Karpas-422 (cell line): ENCODE results near the gene MAPKAP1. TPM values are rescaled to one million over a fixed set of nuclear protein-coding genes. Genes with fewer than 3 reads are reported as not detected.

Experiments
- DNase-seq: peaks from one replicate; pipeline ENCODE4 v3.0.0-alpha.2; 2015
- H2AFZ ChIP-seq: fragments of 200-600 bp; sonication (generic); 2 replicates; pipeline ENCODE4 v1.6.1; 2014; ENCODE audit warnings: antibody characterized with exemption, low read length, mixed read lengths
- H3K27ac ChIP-seq: fragments of 200-600 bp; sonication (generic); 2 replicates; pipeline ENCODE4 v1.5.1; 2014; ENCODE audit warnings: mild to moderate bottlenecking, low read length, moderate library complexity
- H3K27me3 ChIP-seq: fragments of 200-600 bp; sonication (generic); 2 replicates; pipeline ENCODE4 v1.6.1; 2014; ENCODE audit warnings: low read length, mixed read lengths
- H3K36me3 ChIP-seq: fragments of 200-600 bp; sonication (generic); 2 replicates; pipeline ENCODE4 v1.6.1; 2014; ENCODE audit warnings: low read length, mixed read lengths; ENCODE audit not compliant: insufficient read depth
- H3K4me1 ChIP-seq: fragments of 200-600 bp; sonication (generic); 2 replicates; pipeline ENCODE4 v1.6.1; 2014; ENCODE audit warnings: mild to moderate bottlenecking, low read length, mixed read lengths
- H3K4me2 ChIP-seq: fragments of 200-600 bp; sonication (generic); 2 replicates; pipeline ENCODE4 v1.6.1; 2014; ENCODE audit warnings: low read length, low read depth, mild to moderate bottlenecking; ENCODE audit not compliant: poor library complexity, severe bottlenecking
- H3K4me3 ChIP-seq: fragments of 200-600 bp; sonication (generic); 2 replicates; pipeline ENCODE4 v1.5.1; 2014; ENCODE audit warnings: mild to moderate bottlenecking, antibody characterized with exemption, low read length, mixed read lengths
- H3K79me2 ChIP-seq: fragments of 200-600 bp; sonication (generic); 2 replicates; pipeline ENCODE4 v1.6.1; 2014; ENCODE audit warnings: mild to moderate bottlenecking, low read length, mixed read lengths
- H3K9ac ChIP-seq: fragments of 200-600 bp; sonication (generic); 2 replicates; pipeline ENCODE4 v1.6.0; 2014; ENCODE audit warnings: low read length
- H3K9me2 ChIP-seq: fragments of 200-600 bp; sonication (generic), shearing (Covaris generic); replicated peaks from 2 replicates; pipeline ENCODE4 v1.6.0; 2014; ENCODE audit warnings: mild to moderate bottlenecking, low read length, moderate library complexity; ENCODE audit not compliant: insufficient read depth
- H3K9me3 ChIP-seq: fragments of 300-700, 200-600 bp; sonication (generic); 2 replicates; pipeline ENCODE4 v1.6.1; 2014; ENCODE audit warnings: low read length, mixed read lengths
- H4K20me1 ChIP-seq: fragments of 200-600 bp; sonication (generic); 2 replicates; pipeline ENCODE4 v1.6.1; 2014; ENCODE audit warnings: mild to moderate bottlenecking, antibody characterized with exemption, low read length, low read depth; ENCODE audit not compliant: insufficient read depth
- total RNA-seq: library from RNA; depleted of rRNA; stranded (reverse); fragments of >200 nt; shearing (Covaris generic); gene quantifications from 2 replicates; pipeline ENCODE4 v1.2.3, GENCODE V29; 2014; ENCODE audit warnings: low replicate concordance

MAPKAP1 gene
- total RNA-seq, 1 experiment from 2014 or later = 62.8 TPM

DNA sequence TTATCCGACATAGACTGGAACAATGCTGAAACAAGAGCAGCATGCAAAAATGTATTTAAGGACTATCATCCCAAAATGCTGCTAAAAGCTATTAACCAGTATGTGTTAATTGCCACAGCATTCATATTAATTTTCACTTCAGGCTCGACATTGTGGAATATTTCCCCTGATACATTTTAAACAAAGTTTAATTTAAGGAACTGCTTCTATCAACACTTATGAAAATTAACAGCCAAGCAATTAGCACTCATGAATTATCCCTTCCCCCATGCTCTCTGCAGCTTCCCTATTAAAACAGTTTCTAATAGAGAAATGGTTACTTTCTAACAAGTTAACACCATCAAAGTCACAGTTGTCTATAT, 54.8 kb downstream of the MAPKAP1 start:
- peak; percentile 48 for DNase-seq
- H3K36me3 ChIP-seq = peaks cover 10% of the 10 kb centered on the region
- H3K27me3 ChIP-seq = no peaks in the 10 kb centered on the region
- peaks cover 82% of the 10 kb centered on the region for H4K20me1 ChIP-seq
- H3K4me3 ChIP-seq = no peak overlapping the region
- no peak overlapping the region for H2AFZ ChIP-seq
- peaks cover 8% of the 10 kb centered on the region for H3K79me2 ChIP-seq
- H3K27ac ChIP-seq = no peak overlapping the region
- no peaks in the 10 kb centered on the region for H3K9me3 ChIP-seq
- no peak overlapping the region for H3K9ac ChIP-seq
- H3K4me1 ChIP-seq = peaks cover 15% of the 10 kb centered on the region
- no peak overlapping the region for H3K4me2 ChIP-seq
- H3K9me2 ChIP-seq = no peaks in the 10 kb centered on the region

GRCh38 chr9:125651576-125652232, 55.3 kb downstream of the MAPKAP1 start:
- Histone ChIP-seq H2AFZ (no peak overlapping the region), H3K4me3 (no peak overlapping the region), H3K9me3 (no peaks in the 10 kb centered on the region), H3K27me3 (no peaks in the 10 kb centered on the region), H3K36me3 (peaks cover 8% of the 10 kb centered on the region), H4K20me1 (peaks cover 84% of the 10 kb centered on the region), H3K4me1 (peaks cover 20% of the 10 kb centered on the region), H3K9me2 (no peaks in the 10 kb centered on the region), H3K27ac (no peak overlapping the region), H3K4me2 (no peak overlapping the region), H3K9ac (no peak overlapping the region), H3K79me2 (peaks cover 8% of the 10 kb centered on the region)
- no peak for DNase-seq

GRCh38 chr9:125650271-125650737, 56.7 kb downstream of the MAPKAP1 start:
- no peaks in the 10 kb centered on the region for H3K9me2 ChIP-seq
- H3K4me1 ChIP-seq = peaks cover 22% of the 10 kb centered on the region
- no peak overlapping the region for H2AFZ ChIP-seq
- H3K79me2 ChIP-seq = no peaks in the 10 kb centered on the region
- no peaks in the 10 kb centered on the region for H3K9me3 ChIP-seq
- H3K9ac ChIP-seq = no peak overlapping the region
- H3K4me2 ChIP-seq = no peak overlapping the region
- no peaks in the 10 kb centered on the region for H3K27me3 ChIP-seq
- H4K20me1 ChIP-seq = peaks cover 81% of the 10 kb centered on the region
- no peak for DNase-seq
- H3K4me3 ChIP-seq = no peak overlapping the region
- no peak overlapping the region for H3K27ac ChIP-seq
- no peaks in the 10 kb centered on the region for H3K36me3 ChIP-seq

DNA sequence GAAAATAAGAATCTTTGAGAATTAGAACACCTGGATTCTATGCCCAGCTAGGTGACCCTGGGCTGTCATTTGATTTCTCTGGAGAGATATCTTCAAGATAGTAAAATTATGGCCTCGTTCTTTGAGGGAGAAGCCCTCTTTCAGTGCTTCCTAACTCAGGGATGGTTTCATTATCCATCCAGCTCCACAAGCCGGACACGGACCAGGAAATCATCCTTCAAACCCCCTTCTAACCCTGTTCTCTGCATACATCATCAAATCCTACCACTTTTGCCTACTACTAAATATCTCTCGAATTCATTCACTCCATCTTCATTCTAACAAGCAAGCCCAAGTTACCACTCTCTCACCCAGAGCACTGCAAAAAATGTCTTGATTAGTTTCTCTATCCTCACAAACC, 57.2 kb downstream of the MAPKAP1 start:
- Histone ChIP-seq H3K4me1 (peaks cover 22% of the 10 kb centered on the region), H3K27ac (no peak overlapping the region)

GRCh38 chr9:125649315-125649714, 57.7 kb downstream of the MAPKAP1 start:
- H3K9ac ChIP-seq = no peak overlapping the region
- H3K36me3 ChIP-seq = no peaks in the 10 kb centered on the region
- peaks cover 79% of the 10 kb centered on the region for H4K20me1 ChIP-seq
- no peaks in the 10 kb centered on the region for H3K9me2 ChIP-seq
- no peak overlapping the region for H3K4me3 ChIP-seq
- no peak for DNase-seq
- H3K27ac ChIP-seq = no peak overlapping the region
- H3K79me2 ChIP-seq = no peaks in the 10 kb centered on the region
- peaks cover 22% of the 10 kb centered on the region for H3K4me1 ChIP-seq
- H2AFZ ChIP-seq = no peak overlapping the region
- no peaks in the 10 kb centered on the region for H3K27me3 ChIP-seq
- H3K4me2 ChIP-seq = no peak overlapping the region
- no peaks in the 10 kb centered on the region for H3K9me3 ChIP-seq

More for the DNA sequence above, 57.2 kb downstream of the MAPKAP1 start:
- no peak overlapping the region for H2AFZ ChIP-seq
- no peaks in the 10 kb centered on the region for H3K79me2 ChIP-seq
- H3K27me3 ChIP-seq = no peaks in the 10 kb centered on the region
- DNase-seq = no peak
- H3K9ac ChIP-seq = no peak overlapping the region
- H3K9me2 ChIP-seq = no peaks in the 10 kb centered on the region
- no peak overlapping the region for H3K4me3 ChIP-seq
- no peak overlapping the region for H3K4me2 ChIP-seq
- H3K9me3 ChIP-seq = no peaks in the 10 kb centered on the region
- no peaks in the 10 kb centered on the region for H3K36me3 ChIP-seq
- H4K20me1 ChIP-seq = peaks cover 81% of the 10 kb centered on the region

DNA sequence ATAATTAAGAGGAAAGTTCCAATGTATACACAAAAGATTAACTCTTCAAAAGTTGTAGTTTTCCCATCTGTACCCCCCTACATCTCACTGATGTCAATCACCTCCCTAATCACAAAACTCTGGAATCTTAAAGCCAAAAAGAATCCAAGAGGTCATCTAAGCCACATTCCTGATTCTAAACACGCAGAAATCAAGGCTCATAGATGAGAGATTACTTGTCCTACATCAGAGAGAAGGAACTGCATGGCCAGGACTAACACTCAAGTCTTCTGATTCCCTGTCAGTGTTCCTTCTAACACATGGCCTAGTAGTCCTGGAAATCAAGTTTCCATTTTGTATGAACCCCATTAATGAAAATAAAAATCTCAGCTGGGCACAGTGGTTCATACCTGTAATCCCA, 58.7 kb downstream of the MAPKAP1 start:
- H2AFZ ChIP-seq = no peak overlapping the region
- peaks cover 22% of the 10 kb centered on the region for H3K4me1 ChIP-seq
- H3K9me2 ChIP-seq = no peaks in the 10 kb centered on the region
- H3K4me2 ChIP-seq = no peak overlapping the region
- no peak overlapping the region for H3K4me3 ChIP-seq
- H3K79me2 ChIP-seq = no peaks in the 10 kb centered on the region
- H3K27ac ChIP-seq = no peak overlapping the region
- DNase-seq = no peak
- H3K9me3 ChIP-seq = no peaks in the 10 kb centered on the region
- peaks cover 80% of the 10 kb centered on the region for H4K20me1 ChIP-seq
- no peaks in the 10 kb centered on the region for H3K27me3 ChIP-seq
- no peaks in the 10 kb centered on the region for H3K36me3 ChIP-seq
- no peak overlapping the region for H3K9ac ChIP-seq

- H4K20me1 ChIP-seq = peaks cover 74% of the 10 kb centered on the region
- H3K27ac ChIP-seq = no peak overlapping the region
- H3K4me2 ChIP-seq = no peak overlapping the region
- no peak for DNase-seq
- H3K27me3 ChIP-seq = no peaks in the 10 kb centered on the region
- H3K9ac ChIP-seq = no peak overlapping the region
- H3K36me3 ChIP-seq = no peaks in the 10 kb centered on the region
- peaks cover 11% of the 10 kb centered on the region for H3K4me1 ChIP-seq
- H3K9me2 ChIP-seq = no peaks in the 10 kb centered on the region
- H3K79me2 ChIP-seq = no peaks in the 10 kb centered on the region
- H3K4me3 ChIP-seq = no peak overlapping the region
- no peaks in the 10 kb centered on the region for H3K9me3 ChIP-seq
- H2AFZ ChIP-seq = no peak overlapping the region
Observed at GRCh38 chr9:125646621-125647100, 60.3 kb downstream of the MAPKAP1 start.

DNA sequence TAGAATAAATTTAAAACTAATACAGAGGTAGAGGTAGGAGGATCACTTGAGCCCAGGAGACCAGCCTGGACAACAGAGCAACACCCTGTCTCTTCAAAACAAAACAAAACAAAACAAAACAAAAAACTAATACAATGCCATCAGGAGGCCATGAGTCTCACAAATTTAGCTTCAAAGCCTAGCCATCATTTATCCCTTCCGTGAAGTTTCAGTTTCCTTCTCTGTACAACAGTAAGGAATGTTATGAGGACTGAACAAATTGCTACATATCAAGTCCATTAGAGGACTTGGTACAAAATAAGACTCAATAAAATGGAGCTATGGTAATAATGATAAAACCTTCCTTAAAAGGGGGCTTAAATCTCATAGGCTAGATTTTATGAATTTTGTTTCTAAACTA, 60.8 kb downstream of the MAPKAP1 start:
- Histone ChIP-seq H3K9me2 (no peaks in the 10 kb centered on the region), H3K27ac (no peak overlapping the region), H3K9ac (no peak overlapping the region), H3K4me2 (no peak overlapping the region), H3K79me2 (no peaks in the 10 kb centered on the region), H3K4me1 (peaks cover 11% of the 10 kb centered on the region), H3K27me3 (no peaks in the 10 kb centered on the region), H2AFZ (no peak overlapping the region), H3K9me3 (no peaks in the 10 kb centered on the region), H3K36me3 (no peaks in the 10 kb centered on the region), H4K20me1 (peaks cover 74% of the 10 kb centered on the region), H3K4me3 (no peak overlapping the region)
- DNase-seq = no peak
